Gastroesophageal sphincter (tissue), 3 donors: ENCODE data around the gene ATP6V0A1.
"Not testable (repeated sequence)": the region's sequence is repeated elsewhere in the genome, so short reads cannot be mapped to it uniquely, and the experiment has no call there.

Experiments used
- CTCF ChIP-seq, 4 experiments: fragments of 200-600 bp in 2 of 4; fragments of 450-650 bp in 2 of 4; sonication (generic) in 1 of 4; IDR thresholded peaks; one replicate each; pipeline ENCODE4 v1.5.1; 2017 to 2019; ENCODE audit warnings: antibody characterized with exemption in 4 of 4, mild to moderate bottlenecking in 2 of 4, moderate library complexity in 2 of 4
- POLR2A ChIP-seq, 2 donors: fragments of 450-650 bp; IDR thresholded peaks; one replicate each; pipeline ENCODE4 v1.6.1; 2017; ENCODE audit warnings: antibody characterized with exemption in 2 of 2, mild to moderate bottlenecking in 2 of 2, moderate library complexity in 1 of 2

DNA sequence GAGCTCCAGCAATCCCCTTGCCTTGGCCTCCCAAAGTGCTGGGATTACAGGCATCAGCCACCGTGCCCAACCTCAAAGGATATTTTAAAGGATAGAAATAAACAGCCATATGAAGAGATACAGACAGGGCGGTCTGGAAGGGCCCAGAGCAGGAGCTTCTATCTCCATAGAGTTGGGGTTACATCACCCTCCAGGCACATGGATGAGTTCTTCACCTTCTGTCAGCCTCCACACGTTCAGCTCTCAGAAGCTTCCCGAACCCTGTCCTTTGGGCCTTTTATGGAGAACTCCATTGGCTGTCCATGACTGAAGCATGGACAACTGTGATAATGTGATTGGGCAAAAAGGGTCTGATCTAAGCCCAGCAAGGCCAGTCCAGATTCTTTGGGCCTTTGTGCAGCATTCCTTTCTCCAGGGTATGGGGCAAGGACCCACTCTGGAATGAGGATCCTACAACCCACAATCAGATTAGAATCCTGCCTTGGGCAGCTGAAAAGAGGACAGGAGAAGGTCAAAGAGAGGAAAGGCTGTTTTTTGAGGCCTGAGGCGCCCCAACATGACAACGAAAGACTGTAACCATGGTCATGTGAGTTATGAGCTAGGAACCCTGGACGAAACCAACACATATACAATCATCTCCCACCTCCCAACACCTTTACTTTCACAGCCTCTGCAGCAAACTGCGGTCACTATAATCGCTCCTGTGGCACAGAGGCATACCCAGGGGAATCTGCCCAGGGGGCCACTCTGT, 87.3 kb downstream of the ATP6V0A1 start:
- not testable (repeated sequence) for TF ChIP-seq CTCF, POLR2A (IDR thresholded peaks at IDR 0.05)
